Measurements from ENCODE around the gene ROBO1.

ROBO1 gene

GRCh38 chr3:79478620-79479019, 289.2 kb downstream of the ROBO1 start:
- no peak for DNase-seq (ENCODE audit: low read depth in 2 of 3, low spot score in 2 of 3)

GRCh38 chr3:79477242-79477641, 290.6 kb downstream of the ROBO1 start:
- DNase-seq (ENCODE audit: low read depth in 2 of 3, low spot score in 2 of 3), result no peak

GRCh38 chr3:79473993-79474392, 293.8 kb downstream of the ROBO1 start:
- no peak for DNase-seq (ENCODE audit: low read depth in 2 of 3, low spot score in 2 of 3)

GRCh38 chr3:79467721-79468120, 300.1 kb downstream of the ROBO1 start:
- DNase-seq (ENCODE audit: low read depth in 2 of 3, low spot score in 2 of 3), result no peak

- DNase-seq (ENCODE audit: low read depth in 2 of 3, low spot score in 2 of 3), result no peak
These were observed 306.5 kb downstream of the ROBO1 start for GRCh38 chr3:79461129-79461792.

- DNase-seq (ENCODE audit: low read depth in 2 of 3, low spot score in 2 of 3), result no peak
These were observed 314.2 kb downstream of the ROBO1 start for GRCh38 chr3:79453600-79453999.

GRCh38 chr3:79436387-79436786, 331.4 kb downstream of the ROBO1 start:
- DNase-seq (ENCODE audit: low read depth in 2 of 3, low spot score in 2 of 3), result no peak

- no peak for DNase-seq (ENCODE audit: low read depth in 2 of 3, low spot score in 2 of 3)
These were observed 340.7 kb downstream of the ROBO1 start for GRCh38 chr3:79427081-79427480.

GRCh38 chr3:79424811-79425210, 343.0 kb downstream of the ROBO1 start:
- DNase-seq (ENCODE audit: low read depth in 2 of 3, low spot score in 2 of 3), result no peak

GRCh38 chr3:79423417-79423816, 344.4 kb downstream of the ROBO1 start:
- no peak for DNase-seq (ENCODE audit: low read depth in 2 of 3, low spot score in 2 of 3)

- DNase-seq (ENCODE audit: low read depth in 2 of 3, low spot score in 2 of 3), result no peak
These were observed 346.5 kb downstream of the ROBO1 start for GRCh38 chr3:79421273-79421672.

- no peak for DNase-seq (ENCODE audit: low read depth in 2 of 3, low spot score in 2 of 3)
These were observed 348.8 kb downstream of the ROBO1 start for GRCh38 chr3:79418855-79419621.

- DNase-seq (ENCODE audit: low read depth in 2 of 3, low spot score in 2 of 3), result no peak
These were observed 352.4 kb downstream of the ROBO1 start for GRCh38 chr3:79415356-79415755.

- no peak for DNase-seq (ENCODE audit: low read depth in 2 of 3, low spot score in 2 of 3)
These were observed 353.0 kb downstream of the ROBO1 start for GRCh38 chr3:79414806-79415205.

- DNase-seq (ENCODE audit: low read depth in 2 of 3, low spot score in 2 of 3), result no peak
These were observed 353.8 kb downstream of the ROBO1 start for GRCh38 chr3:79414035-79414434.

- DNase-seq (ENCODE audit: low read depth in 2 of 3, low spot score in 2 of 3), result no peak
These were observed 355.3 kb downstream of the ROBO1 start for GRCh38 chr3:79412537-79412936.

GRCh38 chr3:79410617-79411016, 357.2 kb downstream of the ROBO1 start:
- no peak for DNase-seq (ENCODE audit: low read depth in 2 of 3, low spot score in 2 of 3)

GRCh38 chr3:79410136-79410535, 357.7 kb downstream of the ROBO1 start:
- DNase-seq (ENCODE audit: low read depth in 2 of 3, low spot score in 2 of 3), result no peak

GRCh38 chr3:79406175-79406574, 361.6 kb downstream of the ROBO1 start:
- no peak for DNase-seq (ENCODE audit: low read depth in 2 of 3, low spot score in 2 of 3)

- no peak for DNase-seq (ENCODE audit: low read depth in 2 of 3, low spot score in 2 of 3)
These were observed 362.6 kb downstream of the ROBO1 start for GRCh38 chr3:79405183-79405582.

- DNase-seq (ENCODE audit: low read depth in 2 of 3, low spot score in 2 of 3), result no peak
These were observed 371.2 kb downstream of the ROBO1 start for GRCh38 chr3:79396595-79396994.

GRCh38 chr3:79392479-79392878, 375.3 kb downstream of the ROBO1 start:
- DNase-seq (ENCODE audit: low read depth in 2 of 3, low spot score in 2 of 3), result no peak

- no peak for DNase-seq (ENCODE audit: low read depth in 2 of 3, low spot score in 2 of 3)
These were observed 377.4 kb downstream of the ROBO1 start for GRCh38 chr3:79390352-79390751.

Data from activated CD8-positive, alpha-beta memory T cell treated with anti-CD3 and anti-CD28 coated beads for 48 hours (primary cell).